Germinal center (tissue), 1 donor: ENCODE data around the gene DNAH8.
"Not testable (repeated sequence)": the region's sequence is repeated elsewhere in the genome, so short reads cannot be mapped to it uniquely, and the experiment has no call there.

ENCODE experiments used
- DNase-seq: peaks from one replicate; pipeline ENCODE4 v3.0.0; 2012; ENCODE audit warnings: mixed read lengths, low spot score

The DNAH8 gene

DNA sequence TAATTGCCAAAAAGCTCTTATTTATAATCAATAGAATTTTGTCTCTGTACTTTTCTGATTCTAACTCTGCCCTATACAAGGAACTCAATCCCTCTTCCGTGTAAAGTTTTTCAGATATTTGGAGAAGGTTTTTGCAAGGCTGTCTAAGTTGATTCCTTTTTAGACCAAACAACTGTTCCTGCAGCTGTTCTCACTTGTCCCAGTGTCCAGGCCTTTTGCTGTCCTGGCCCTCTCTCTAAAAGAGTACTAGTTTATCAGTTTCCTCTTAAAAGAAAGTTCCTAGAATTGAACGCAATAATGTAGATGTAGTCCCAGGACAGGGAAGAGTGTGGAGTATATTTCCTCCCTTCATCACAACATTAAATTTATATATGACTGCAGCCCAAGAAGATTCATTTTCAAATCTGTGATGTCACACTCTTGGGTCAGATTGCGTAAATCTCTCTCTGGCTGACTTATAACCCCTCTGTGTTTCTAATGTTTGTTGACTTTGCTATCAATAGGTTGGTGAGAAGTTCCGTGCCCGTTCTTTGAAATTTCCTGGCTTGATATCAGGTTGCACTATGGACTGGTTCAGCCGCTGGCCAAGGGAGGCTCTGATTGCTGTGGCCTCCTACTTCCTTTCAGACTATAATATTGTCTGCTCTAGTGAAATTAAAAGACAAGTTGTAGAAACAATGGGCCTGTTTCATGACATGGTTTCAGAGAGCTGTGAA, 194.1 kb downstream of the DNAH8 start:
- DNase-seq, result no peak

DNA sequence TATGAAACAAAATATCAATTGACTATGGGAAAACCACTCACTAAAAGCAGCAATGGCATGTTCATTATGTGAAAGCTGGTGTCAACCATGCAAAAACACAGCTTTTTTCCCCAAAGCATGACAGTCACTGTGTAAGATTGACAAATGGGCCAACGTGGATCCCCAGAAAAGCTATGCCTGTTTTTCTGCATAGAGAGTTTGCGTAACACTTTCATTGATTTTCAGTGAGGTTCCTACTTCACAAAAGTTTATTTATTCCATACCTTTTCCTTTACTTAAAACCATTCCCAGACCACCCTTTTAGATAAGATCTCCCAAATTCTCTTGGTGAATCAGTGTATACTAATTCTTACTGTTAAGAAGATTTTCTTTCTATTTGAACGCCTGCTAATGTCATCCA, 195.1 kb downstream of the DNAH8 start:
- DNase-seq, result no peak

DNA sequence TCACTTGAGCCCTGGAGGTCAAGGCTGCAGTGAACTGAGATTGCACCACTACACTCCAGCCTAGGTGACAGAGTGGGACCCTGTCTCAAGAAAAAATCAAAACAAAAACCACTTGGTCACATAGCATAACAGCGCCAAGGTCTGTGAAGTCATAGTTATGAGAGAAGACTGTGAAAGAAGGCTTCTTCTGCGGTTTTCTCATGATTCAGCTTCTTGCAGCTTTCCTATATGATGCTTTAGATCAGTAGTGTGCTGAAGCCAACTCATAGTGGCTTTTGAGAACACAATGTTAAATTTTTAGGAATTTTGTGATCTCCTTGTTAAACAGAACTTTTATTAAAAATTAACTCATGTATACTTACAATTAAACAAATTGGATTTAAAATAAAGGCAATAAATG, 197.3 kb downstream of the DNAH8 start:
- DNase-seq, result no peak

DNA sequence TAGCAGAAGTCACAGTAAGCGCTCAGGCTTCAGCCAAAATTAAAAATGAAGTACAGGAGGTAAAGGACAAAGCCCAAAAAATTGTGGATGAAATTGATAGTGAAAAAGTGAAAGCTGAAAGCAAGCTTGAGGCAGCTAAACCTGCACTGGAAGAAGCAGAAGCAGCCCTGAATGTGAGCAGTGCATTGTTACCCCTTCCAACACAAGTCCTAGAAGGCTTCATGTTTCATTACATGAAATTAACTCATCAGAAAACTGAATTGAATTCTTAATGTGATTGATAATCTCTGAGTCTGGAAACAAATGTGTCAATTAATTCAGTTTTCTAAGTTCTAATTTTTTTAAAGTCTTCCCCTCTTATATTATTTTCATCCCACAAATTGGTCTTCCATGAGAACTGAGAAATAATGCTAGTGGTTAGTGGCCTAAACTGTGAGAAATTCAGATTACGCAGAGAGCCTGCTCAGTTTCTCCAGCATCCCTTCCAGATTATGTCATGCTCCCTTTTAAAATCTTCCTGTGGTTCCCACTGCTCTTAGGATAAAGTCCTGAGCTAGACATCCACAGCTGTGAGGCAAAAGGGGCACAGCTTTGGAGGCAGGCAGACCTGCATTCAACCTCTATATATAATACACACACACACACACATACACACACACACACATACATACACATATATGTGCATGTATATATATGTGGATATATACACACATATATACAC, 200.3 kb downstream of the DNAH8 start:
- DNase-seq, result no peak

DNA sequence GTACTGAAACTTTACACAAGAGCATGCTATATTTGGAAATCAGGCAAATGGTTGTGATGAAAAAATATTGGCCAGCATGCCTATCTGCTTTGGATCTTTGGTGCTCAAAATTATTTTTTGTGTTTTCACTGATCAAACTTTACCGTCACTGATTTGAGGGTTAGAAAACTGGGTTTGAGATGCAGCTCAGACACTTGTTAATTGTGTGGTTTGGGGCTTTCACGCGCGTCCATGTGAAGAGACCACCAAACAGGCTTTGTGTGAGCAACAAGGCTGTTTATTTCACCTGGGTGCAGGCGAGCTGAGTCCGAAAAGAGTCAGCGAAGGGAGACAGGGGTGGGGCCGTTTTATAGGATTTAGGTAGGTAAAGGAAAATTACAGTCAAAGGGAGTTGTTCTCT, 206.4 kb downstream of the DNAH8 start:
- not testable (repeated sequence) for DNase-seq

DNA sequence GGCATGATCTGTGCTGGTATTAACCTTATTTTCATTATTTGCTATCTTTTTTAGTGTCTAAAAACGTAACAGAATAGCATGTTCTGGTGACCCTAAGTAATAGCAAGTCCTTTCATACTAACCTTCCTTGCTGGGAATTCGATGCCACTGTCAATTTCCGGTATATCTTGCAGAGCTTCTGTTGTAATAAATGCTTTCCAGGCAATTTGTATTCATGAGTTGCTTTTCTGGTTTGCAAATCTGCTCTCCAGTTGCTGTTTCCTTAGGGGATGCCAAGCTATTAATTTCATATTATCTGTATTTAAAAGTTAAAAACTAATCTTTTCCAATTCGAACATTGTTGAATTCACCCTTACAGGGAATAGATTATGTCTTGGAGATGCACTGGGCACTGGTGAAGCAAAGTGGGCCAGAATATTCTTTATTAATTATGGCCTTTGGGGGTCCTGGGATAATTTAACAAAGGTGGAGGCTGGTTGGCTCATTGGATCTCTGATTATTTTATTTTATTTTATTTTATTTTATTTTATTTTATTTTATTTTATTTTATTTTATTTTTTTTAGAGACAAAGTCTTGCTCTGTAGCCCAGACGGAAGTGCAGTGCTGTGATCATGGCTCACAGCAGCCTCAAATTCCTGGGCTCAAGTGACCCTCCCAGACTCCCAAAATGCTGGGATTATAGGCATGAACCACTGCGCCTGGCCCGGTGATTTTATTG, 209.8 kb downstream of the DNAH8 start:
- no peak for DNase-seq

DNA sequence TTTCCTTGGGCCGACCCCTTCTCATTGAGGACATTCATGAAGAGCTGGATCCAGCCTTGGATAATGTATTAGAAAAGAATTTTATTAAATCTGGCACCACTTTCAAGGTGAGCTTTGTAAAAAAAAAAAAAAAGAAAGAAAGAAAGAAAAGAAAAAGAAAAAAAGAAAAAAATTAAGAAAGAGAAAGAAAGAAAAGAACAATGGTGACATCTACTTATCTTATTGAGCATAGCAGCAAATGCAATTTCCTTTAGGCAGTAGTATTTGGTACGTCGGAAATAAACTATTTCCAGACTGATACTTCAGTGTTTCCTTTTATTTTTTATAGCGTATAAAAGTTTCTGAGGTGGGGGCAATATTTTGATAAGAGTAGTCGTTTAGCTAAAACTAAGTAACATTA, 214.4 kb downstream of the DNAH8 start:
- no peak for DNase-seq

DNA sequence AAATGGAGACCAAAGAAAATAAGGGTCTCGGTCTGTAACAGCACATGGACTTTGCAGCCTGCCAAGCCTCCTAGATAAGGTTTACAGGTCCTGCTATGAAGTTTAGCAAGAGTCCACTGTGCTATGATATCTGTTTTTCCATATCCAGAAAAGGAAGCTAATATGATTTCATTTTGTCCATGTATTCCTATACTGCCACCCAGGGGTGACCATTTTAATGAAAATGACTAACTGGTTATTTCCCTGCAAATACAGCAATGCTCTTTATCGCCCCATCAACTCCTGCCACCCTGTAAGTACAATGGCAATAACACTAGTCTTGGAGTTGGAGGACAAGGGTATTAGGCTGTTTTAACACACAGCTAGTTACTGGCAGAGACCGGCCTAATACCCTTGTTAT, 218.3 kb downstream of the DNAH8 start:
- no peak for DNase-seq

DNA sequence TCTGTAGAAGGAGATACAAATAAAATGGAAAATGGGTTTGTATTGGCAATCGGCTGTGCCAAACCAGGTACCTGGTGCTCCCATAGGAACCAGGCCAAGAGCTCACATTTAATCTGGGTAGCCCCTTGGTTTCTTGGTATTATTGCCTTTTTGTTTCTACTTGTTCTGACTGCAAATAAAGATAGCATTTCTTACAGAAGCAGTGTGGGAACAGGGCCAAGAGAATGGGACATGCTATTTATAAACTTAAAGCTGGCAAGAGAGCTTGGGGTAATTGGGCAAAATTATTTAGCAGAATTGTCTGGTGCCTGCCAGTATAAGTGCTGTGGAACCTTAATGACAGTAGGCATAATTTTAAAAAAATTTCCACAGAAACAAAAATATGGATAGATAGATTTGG, 219.9 kb downstream of the DNAH8 start:
- no peak for DNase-seq

DNA sequence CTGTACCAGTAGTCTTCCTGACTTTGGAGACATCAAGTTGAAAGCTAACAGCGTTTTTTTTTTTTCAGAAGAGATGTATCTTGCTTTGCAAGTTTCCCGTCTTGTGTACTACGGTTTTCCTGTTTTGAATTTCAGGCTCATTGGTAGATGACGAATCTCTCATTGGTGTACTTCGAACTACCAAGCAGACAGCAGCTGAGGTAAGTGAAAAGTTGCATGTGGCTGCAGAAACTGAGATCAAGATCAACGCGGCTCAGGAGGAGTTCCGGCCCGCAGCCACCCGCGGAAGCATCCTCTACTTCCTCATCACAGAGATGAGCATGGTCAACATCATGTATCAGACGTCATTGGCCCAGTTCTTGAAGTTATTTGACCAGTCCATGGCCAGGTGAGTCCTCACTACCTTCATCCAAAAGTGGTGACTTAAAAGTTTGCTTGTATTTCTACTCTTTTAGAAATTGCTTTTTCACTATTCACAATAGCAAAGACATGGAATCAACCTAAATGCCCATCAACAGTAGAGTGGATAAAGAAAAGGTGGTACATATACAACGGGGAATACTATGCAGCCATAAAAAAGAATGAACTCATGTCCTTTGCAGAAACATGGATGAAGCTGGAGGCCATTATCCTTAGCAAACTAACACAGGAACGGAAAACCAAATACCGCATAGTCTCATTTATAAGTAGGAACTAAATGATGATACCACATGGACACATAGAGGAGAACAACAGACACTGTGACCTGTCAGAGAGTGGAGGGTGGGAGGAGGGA, 222.9 kb downstream of the DNAH8 start:
- no peak for DNase-seq

DNA sequence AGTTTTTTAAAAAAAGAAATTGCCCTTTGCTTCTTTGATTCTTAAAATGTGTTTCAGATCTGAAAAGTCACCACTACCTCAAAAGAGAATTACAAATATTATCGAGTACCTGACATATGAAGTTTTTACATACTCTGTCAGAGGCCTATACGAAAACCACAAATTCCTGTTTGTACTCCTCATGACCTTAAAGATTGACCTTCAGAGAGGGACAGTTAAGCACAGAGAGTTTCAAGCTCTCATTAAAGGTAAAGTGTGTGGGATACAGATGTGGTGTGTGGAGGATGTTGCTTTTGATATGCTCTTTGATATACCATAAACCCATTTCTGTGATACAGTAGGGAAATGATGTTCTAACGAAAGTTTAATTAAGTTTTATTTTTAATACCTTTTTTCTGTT, 223.6 kb downstream of the DNAH8 start:
- DNase-seq, result no peak

DNA sequence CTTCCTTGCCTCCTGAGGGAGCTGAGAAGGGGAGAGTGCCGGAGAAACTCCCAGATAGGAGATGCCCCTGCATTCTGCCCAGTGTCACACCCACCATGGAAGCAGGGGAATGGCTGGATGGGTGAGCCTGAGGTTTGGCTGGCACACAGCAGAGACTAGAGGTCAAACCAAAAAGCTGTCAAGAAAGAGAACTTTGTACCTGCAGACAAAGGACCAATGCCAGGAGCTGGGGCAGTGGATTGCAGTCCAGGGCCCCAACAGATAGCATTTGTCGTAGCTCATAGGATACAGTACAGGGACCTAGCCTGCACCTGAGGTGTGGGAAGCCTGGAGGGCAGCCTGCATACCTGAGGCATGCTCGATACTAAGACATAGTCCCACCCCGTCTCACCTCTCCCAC, 227.3 kb downstream of the DNAH8 start:
- no peak for DNase-seq

DNA sequence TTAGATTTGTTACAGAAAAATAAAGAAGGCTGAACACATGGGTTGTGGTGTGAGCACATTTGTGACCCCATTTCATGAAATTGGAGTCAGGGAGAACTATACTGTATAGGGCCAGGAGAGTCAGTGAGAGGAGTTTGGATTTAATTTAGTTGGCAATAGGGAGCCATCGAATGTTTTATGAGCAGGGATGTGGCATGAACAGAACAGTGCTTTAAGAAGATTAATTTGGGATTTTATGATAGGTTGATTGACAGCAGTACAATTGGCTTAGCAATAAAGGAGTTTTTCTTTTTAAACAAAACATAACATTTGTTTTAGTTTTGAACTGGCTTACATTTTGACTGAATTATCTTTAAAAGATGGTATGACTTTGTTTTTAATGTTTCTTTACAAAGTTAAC, 227.9 kb downstream of the DNAH8 start:
- DNase-seq, result no peak

DNA sequence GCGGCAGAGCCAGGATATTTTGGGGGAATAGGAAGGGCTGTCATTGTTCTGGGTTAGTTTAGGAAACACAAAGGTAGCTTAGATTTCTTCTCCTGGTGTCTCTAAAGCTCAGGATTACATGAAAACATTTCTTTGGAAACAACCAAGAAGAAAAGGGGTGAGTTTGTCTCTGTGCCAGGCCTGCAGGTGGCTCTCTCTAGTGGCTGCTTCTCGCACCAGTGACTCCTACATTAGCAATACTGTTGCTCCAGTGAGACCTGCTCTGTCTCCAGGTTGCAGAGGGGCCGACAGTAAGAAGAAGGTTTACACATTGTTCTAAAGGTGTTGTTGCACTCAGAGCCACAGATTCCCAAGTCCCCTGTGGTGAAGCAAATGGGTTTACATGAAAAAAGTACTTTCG, 228.9 kb downstream of the DNAH8 start:
- DNase-seq, result no peak

DNA sequence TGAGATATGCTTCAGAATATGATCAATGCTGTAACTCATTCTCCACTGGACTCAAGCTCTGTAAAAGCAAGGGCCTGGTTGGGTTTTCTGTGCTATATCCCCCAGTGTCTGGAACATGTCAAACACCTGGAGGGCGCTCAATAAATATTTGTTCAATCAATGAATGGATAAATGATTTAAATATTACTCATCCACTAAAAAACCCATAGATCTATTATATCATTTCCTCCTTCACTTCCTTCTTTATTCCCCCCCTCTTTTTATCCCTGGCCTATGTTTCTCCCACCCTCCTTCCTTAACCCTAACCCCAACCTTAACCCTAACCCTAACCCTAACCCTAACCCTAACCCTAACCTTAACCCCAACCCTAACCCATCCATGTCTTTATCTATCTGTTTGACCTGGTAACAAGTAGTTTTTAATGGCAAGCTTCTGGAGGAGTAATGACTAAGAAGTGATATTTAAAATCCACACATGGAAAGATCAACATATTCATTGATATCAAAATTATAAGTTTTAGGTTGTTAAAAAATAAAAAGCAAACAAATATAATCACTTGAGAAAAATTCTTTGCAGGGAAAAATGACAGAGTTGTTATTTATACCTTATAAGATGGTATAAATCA, 229.7 kb downstream of the DNAH8 start:
- no peak for DNase-seq

DNA sequence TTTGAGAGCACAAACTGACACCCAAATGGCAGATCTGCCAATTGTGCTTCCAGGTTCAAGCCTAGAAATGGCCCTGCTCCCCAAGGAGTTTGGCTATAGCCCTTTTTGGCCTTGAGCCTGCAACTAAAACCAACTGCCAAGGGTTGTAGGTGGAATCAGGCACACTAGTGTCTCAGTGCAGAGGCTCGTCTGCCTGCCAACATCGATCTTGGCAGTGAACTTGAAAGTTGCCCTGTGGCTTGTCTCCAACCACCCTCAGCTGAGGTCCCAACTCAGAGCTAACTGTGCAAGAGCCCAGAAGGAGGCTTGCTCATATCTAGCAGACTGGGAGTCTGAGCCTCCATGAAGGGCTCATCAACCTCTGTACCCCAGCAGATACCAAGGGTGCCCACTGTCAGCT, 240.8 kb downstream of the DNAH8 start:
- no peak for DNase-seq

DNA sequence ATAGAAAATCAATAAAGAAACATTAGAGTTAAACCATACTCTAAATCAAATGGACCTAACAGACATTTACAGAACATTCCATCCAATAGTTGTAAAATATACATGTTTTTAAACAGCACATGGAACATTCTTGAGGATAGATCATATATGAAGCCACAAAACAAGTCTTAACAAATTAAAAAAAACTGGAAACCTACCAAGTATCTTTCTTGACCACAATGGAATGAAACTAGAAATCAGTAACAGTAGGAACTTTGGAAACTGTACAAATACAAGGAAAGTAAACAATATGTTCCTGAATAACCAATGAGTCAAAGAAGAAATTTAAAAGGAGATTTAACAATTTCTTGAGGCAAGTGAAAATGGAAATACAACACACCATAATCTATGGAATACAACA, 242.3 kb downstream of the DNAH8 start:
- DNase-seq, result no peak

DNA sequence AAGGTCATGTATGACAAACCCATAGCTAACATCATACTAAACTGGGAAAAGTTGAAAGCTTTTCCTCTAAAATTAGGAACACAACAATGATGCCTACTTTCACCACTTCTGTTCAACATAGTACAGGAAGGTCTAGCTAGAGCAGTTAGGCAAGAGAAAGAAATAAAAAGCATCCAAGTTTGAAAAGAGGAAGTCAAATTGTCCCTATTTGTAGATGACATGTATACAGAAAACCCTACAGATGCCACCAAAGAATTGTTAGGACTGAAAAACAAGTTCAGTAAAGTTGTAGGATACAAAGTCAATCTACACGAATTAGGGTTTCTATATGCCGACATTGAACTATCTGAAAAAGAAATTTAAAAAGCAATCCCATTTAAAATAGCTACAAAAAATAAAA, 244.0 kb downstream of the DNAH8 start:
- no peak for DNase-seq

DNA sequence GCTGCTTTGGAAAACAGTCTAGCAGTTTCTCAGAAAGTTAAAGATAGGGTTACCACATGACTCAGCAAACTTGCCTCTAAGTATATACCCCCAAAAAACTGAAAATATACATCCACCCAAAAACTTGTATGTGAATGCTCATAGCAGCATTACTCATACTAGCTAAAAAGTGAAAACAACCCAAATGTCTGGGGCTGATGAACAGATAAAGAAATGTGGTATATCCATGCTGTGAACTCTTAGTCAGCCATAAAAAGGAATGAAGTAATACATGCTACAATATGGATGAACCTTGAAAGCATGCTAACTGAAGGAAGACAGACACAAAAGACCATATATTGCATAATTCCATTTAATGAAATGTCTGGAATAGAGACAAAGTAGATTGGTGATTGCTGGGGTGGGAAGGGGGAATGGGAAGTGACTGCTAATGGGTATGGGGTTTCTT, 253.6 kb downstream of the DNAH8 start:
- no peak for DNase-seq

DNA sequence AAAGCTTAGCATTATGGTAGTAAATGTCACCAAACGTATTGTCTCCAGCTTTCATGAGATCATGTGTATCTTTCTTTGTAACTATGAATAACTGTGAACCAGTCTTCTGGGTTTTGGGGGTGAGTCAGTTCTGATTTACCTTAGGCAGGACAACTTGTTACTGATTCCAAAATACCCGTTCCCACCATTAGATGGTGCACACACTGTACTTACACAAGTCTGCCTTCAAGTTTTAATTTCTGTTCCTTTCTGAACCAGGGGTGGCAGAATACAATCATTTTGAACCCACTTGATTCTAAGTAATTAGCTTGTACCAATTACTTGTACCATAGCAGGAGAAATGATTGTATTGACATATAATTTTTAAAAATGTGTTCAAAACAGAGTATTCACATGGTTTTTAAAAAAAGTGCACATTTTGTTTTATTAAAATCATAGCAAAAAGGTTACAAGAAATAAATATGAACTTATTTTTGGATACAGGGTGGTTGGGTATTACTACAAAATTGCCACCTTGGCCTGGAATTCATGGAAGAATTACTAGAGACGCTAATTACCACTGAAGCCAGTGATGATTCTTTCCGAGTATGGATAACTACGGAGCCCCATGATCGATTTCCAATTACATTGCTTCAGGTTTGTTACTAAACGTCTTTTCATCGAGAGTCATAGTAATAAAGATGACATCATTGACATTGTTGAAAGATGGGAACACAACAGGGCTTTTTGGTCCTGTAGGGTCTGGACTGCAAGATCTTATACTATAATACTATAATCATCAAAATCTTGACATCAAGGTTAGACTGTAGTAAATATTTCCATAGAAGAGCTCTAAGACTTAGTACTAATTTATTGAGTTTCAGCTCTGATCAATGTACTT, 258.3 kb downstream of the DNAH8 start:
- peak; percentile 33 for DNase-seq
